Thymus (tissue), 11 donors: ENCODE results near the gene APLF. TPM values are rescaled to one million over a fixed set of nuclear protein-coding genes. Genes with fewer than 3 reads are reported as not detected.
"Not testable (repeated sequence)": the region's sequence is repeated elsewhere in the genome, so short reads cannot be mapped to it uniquely, and the experiment has no call there.

ENCODE experiments used
- DNase-seq, 9 donors: peaks; one replicate each; pipeline ENCODE4 v3.0.0-alpha.2; 2013; ENCODE audit warnings: low spot score in 9 of 9, low read depth in 6 of 9, missing footprints in 1 of 9
- H3K27ac ChIP-seq, 2 donors: one replicate each; pipeline ENCODE4 v1.5.1; 2013; ENCODE audit warnings: control low read depth in 1 of 2, low read depth in 1 of 2, low read length in 1 of 2, mild to moderate bottlenecking in 1 of 2, moderate library complexity in 1 of 2
- H3K27me3 ChIP-seq, 2 donors: one replicate each; pipeline ENCODE4 v1.5.1; 2013; ENCODE audit warnings: low read length in 1 of 2; ENCODE audit not compliant: control insufficient read depth in 2 of 2, insufficient read depth in 1 of 2
- H3K36me3 ChIP-seq, 2 donors: one replicate each; pipeline ENCODE4 v1.5.1; 2013; ENCODE audit warnings: low read length in 1 of 2, mild to moderate bottlenecking in 1 of 2, moderate library complexity in 1 of 2; ENCODE audit not compliant: control insufficient read depth in 2 of 2, insufficient read depth in 2 of 2
- H3K4me1 ChIP-seq, 2 donors: one replicate each; pipeline ENCODE4 v1.5.1; 2013; ENCODE audit warnings: low read length in 2 of 2; ENCODE audit not compliant: control insufficient read depth in 2 of 2, insufficient read depth in 2 of 2
- H3K4me3 ChIP-seq, 2 donors: one replicate each; pipeline ENCODE4 v1.5.1; 2013; ENCODE audit warnings: low read length in 2 of 2, control low read depth in 1 of 2, mild to moderate bottlenecking in 1 of 2
- H3K9me3 ChIP-seq, 2 donors: one replicate each; pipeline ENCODE4 v1.5.1; 2013; ENCODE audit warnings: low read length in 1 of 2, mild to moderate bottlenecking in 1 of 2; ENCODE audit not compliant: control insufficient read depth in 2 of 2, insufficient read depth in 1 of 2
- WGBS: extraction: QIAGEN DNeasy Blood & Tissue Kit; methylation state at CpG from one replicate; pipeline ENCODE4 v1.1.7; 2013; 5-methylcytosine and 5-hydroxymethylcytosine counted together
- polyA plus RNA-seq: library from polyadenylated mRNA; stranded (reverse); fragments of 200-250 nt; gene quantifications from one replicate; pipeline ENCODE4 v1.2.3, GENCODE V29; 2013
- total RNA-seq: library from RNA; stranded (reverse); fragments of 120-200 nt; gene quantifications from one replicate; pipeline ENCODE4 v1.2.4, GENCODE V29; 2013
- donor health status: healthy.

APLF gene
- total and polyA plus RNA-seq, 2 donors, result 2.4 to 7.5 TPM

GRCh38 chr2:68529156-68529555 lies 61.8 kb downstream of the APLF start:
- H3K4me3 ChIP-seq, DNase-seq, H3K36me3 ChIP-seq, H3K9me3 ChIP-seq, H3K27me3 ChIP-seq, H3K4me1 ChIP-seq, H3K27ac ChIP-seq: not testable (repeated sequence)
- WGBS, result 99% methylated on average over 16 of the region's 16 CpGs

- H3K36me3 ChIP-seq, DNase-seq, H3K4me3 ChIP-seq, H3K27ac ChIP-seq, H3K9me3 ChIP-seq, H3K27me3 ChIP-seq, H3K4me1 ChIP-seq: not testable (repeated sequence)
- WGBS, result over 99% methylated on average over 17 of the region's 17 CpGs
Measured at GRCh38 chr2:68529651-68530050, 62.3 kb downstream of the APLF start.

DNA sequence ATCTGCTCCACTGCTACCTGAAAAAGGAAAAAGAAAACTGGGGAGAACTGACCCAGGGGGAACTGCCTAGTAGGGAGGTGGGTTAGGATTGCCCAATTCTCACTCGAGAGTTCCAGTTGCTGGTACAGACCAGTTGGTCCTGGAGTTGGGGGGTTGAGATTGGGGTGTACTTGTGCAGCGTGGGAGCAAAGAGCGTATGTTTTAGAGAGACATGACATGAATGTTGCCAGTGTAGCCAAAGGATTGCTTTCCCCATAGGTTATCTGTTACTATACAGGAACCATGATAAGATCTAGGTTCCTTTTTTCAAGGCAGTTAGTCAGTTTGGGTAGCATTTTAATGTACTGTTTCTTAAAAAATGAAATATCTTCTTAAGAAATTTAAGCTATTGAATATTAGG lies 68.6 kb downstream of the APLF start:
- WGBS, result 46% methylated on average over 3 of the region's 3 CpGs
- H3K4me1 ChIP-seq, result peaks cover 0 to 3% of the 10 kb centered on the region in 2 donors
- no peaks in the 10 kb centered on the region for H3K27me3 ChIP-seq
- H3K4me3 ChIP-seq, result no peak overlapping the region
- H3K27ac ChIP-seq, result no peak overlapping the region
- no peaks in the 10 kb centered on the region for H3K36me3 ChIP-seq
- H3K9me3 ChIP-seq, result no peaks in the 10 kb centered on the region
- DNase-seq, result no peak

- Histone ChIP-seq H3K36me3 (no peaks in the 10 kb centered on the region), H3K9me3 (no peaks in the 10 kb centered on the region), H3K4me3 (no peak overlapping the region), H3K27ac (no peak overlapping the region), H3K27me3 (no peaks in the 10 kb centered on the region), H3K4me1 (peaks cover 0 to 3% of the 10 kb centered on the region in 2 donors)
- DNase-seq, result no peak
- WGBS, result 95% methylated on average over 4 of the region's 4 CpGs
Measured at GRCh38 chr2:68537011-68537410, 69.6 kb downstream of the APLF start.

DNA sequence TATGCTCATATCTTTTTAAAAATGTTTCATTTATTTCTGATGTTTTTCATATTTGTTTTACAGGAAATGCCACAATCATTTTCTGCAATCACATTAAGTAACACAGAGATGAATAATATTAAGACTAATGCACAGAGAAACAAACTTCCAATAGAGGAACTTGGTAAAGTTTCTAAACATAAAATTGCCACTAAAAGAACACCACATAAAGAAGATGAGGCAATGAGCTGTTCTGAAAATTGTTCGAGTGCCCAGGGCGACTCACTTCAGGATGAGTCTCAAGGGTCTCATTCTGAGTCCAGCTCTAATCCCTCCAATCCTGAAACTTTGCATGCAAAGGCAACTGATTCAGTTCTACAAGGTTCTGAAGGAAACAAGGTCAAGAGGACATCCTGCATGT lies 70.4 kb downstream of the APLF start:
- 92% methylated on average over 2 of the region's 2 CpGs for WGBS
- no peaks in the 10 kb centered on the region for H3K36me3 ChIP-seq
- no peak for DNase-seq
- no peak overlapping the region for H3K4me3 ChIP-seq
- H3K4me1 ChIP-seq, result peaks cover 0 to 3% of the 10 kb centered on the region in 2 donors
- no peaks in the 10 kb centered on the region for H3K9me3 ChIP-seq
- H3K27ac ChIP-seq, result no peak overlapping the region
- no peaks in the 10 kb centered on the region for H3K27me3 ChIP-seq

DNA sequence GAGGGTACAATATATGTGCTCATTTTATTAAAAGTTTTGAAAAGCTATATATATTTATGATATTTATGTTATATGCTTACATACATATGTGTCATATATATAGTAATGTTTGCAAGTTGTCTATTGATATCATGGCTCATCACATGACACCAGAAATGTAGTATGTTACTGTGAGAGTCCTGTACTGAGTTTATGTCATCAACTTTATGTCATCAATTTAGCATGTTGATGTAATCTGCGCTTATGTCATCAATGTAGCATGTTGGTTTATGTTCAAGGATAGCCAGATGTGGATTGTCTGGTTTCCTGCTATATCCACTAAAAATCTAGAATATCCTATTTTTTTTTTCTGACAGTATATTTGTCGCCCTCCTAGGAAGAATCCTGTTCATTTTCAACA lies 77.4 kb downstream of the APLF start:
- no peak overlapping the region for H3K27ac ChIP-seq
- 98% methylated on average over 2 of the region's 2 CpGs for WGBS
- no peak overlapping the region for H3K4me3 ChIP-seq
- H3K4me1 ChIP-seq, result no peaks in the 10 kb centered on the region
- no peaks in the 10 kb centered on the region for H3K36me3 ChIP-seq
- H3K27me3 ChIP-seq, result no peaks in the 10 kb centered on the region
- no peak for DNase-seq
- no peaks in the 10 kb centered on the region for H3K9me3 ChIP-seq

DNA sequence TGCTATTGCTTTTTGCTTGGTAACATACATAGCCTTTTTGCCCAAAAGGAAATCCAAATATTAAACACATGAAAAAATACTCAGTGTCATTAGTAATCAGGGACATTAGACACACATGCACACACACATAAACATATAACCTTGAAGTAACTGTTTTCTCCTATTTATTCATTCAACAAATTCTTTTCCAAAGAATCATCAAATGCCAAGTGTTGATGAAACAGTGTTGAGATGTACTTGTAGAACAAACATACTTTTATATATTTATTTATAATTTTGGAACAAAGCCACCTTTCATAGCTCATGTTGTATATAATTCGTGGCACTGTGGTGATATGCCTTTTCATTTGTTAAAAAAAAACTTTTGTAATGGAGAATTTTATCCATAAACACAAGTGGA lies 81.0 kb downstream of the APLF start:
- no peaks in the 10 kb centered on the region for H3K9me3 ChIP-seq
- H3K36me3 ChIP-seq, result no peaks in the 10 kb centered on the region
- no peaks in the 10 kb centered on the region for H3K4me1 ChIP-seq
- no peak overlapping the region for H3K27ac ChIP-seq
- WGBS, result 92% methylated on average over 1 of the region's 1 CpG
- no peak overlapping the region for H3K4me3 ChIP-seq
- no peaks in the 10 kb centered on the region for H3K27me3 ChIP-seq
- no peak for DNase-seq

DNA sequence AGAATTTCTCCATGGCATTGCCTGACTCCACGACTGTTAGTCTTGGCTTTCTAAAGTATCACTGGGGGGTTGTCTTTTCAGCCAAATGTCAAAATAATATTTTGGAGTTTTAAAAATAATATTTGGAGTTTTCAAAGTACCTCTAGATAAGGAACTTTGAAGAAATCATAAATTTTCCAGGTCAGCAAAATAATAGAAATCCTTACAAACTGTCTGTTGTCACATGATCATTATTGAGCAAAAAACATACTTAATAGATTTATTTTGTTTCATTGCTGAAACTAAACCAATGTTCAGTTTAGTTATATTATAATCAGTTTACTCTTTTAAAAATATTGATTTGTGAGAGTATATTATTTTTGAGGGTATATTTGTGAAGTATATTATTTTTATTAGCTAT lies 85.7 kb downstream of the APLF start:
- H3K9me3 ChIP-seq, result no peaks in the 10 kb centered on the region
- H3K27me3 ChIP-seq, result no peaks in the 10 kb centered on the region
- H3K4me1 ChIP-seq, result no peaks in the 10 kb centered on the region
- H3K27ac ChIP-seq, result no peak overlapping the region
- DNase-seq, result no peak
- no peak overlapping the region for H3K4me3 ChIP-seq
- no peaks in the 10 kb centered on the region for H3K36me3 ChIP-seq
- WGBS, result 93% methylated on average over 1 of the region's 1 CpG

DNA sequence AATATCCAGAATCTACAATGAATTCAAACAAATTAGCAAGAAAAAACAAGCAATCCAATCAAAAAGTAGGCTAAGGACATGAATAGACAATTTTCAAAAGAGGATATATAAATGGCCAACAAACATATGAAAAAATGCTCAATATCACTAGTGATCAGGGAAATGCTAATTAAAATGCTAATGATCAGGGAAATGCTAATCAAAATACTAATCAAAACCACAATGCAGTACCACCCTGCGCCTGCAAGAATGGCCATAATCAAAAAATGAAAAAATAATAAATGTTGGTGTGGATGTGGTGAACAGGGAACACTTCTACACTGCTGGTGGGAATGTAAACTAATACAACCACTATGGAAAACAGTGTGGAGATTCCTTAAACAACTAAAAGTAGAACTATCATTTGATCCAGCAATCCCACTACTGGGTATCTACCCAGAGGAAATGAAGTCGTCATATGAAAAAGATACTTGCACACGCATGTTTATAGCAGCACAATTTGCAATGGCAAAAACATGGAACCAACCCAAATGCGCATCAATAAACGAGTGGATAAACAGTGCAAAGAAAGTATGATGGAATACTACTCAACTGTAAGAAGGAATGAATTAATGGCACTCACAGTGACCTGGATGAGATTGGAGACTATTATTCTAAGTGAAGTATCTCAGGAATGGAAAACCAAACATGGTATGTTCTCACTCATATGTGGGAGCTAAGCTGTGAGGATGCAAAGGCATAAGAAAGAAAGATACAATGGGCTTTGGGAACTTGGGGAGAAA lies 88.2 kb downstream of the APLF start:
- H3K27me3 ChIP-seq, H3K4me1 ChIP-seq, H3K36me3 ChIP-seq, H3K27ac ChIP-seq, DNase-seq, H3K9me3 ChIP-seq, H3K4me3 ChIP-seq: not testable (repeated sequence)
- WGBS, result 99% methylated on average over 5 of the region's 5 CpGs
